ENCODE results near the gene CEP55. TPM values are rescaled to one million over a fixed set of nuclear protein-coding genes. Genes with fewer than 3 reads are reported as not detected.

The CEP55 gene
- total and polyA plus RNA-seq, 10 of the 15 experiments (the other 5 are each of a cell fraction or from before 2014, with no cell fraction given) = 14.6 to 83.6 (median 52.0) TPM

- POLR2A ChIA-PET = interaction anchor here (0.7 kb wide), 1 partner anchor 137 kb away, joined by 3 read pairs; no protein-coding TSS in a partner anchor
- TF ChIP-seq, protein P1, sequence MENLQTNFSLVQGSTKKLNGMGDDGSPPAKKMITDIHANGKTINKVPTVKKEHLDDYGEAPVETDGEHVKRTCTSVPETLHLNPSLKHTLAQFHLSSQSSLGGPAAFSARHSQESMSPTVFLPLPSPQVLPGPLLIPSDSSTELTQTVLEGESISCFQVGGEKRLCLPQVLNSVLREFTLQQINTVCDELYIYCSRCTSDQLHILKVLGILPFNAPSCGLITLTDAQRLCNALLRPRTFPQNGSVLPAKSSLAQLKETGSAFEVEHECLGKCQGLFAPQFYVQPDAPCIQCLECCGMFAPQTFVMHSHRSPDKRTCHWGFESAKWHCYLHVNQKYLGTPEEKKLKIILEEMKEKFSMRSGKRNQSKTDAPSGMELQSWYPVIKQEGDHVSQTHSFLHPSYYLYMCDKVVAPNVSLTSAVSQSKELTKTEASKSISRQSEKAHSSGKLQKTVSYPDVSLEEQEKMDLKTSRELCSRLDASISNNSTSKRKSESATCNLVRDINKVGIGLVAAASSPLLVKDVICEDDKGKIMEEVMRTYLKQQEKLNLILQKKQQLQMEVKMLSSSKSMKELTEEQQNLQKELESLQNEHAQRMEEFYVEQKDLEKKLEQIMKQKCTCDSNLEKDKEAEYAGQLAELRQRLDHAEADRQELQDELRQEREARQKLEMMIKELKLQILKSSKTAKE (IDR thresholded peaks at IDR 0.05; ENCODE audit: low read depth, poor library complexity, severe bottlenecking) = no peak
- TF ChIP-seq ETV6 (conservative IDR thresholded peaks at IDR 0.05 in 1 of 2, IDR thresholded peaks at IDR 0.05 in 1 of 2; ENCODE audit: borderline replicate concordance in 1 of 2, low read depth in 1 of 2) (no peak), RCOR1 (conservative IDR thresholded peaks at IDR 0.05; ENCODE audit: low read depth, low read length) (no peak), RB1 (IDR thresholded peaks at IDR 0.05; ENCODE audit: borderline replicate concordance) (no peak), TCF7 (IDR thresholded peaks at IDR 0.05; ENCODE audit: borderline replicate concordance) (no peak), MYB (IDR thresholded peaks at IDR 0.05; ENCODE audit: borderline replicate concordance, low read depth, low read length) (no peak), ZBTB4 (CRISPR knock-in tag; IDR thresholded peaks at IDR 0.05) (no peak), SIX5 (IDR thresholded peaks at IDR 0.05; ENCODE audit: low read depth, low read length, severe bottlenecking) (no peak), HCFC1 (IDR thresholded peaks at IDR 0.05; ENCODE audit: low read length) (no peak), POLR2AphosphoS2 (IDR thresholded peaks at IDR 0.05; ENCODE audit: low read depth, low read length) (no peak)
- TF ChIP-seq, protein P2, sequence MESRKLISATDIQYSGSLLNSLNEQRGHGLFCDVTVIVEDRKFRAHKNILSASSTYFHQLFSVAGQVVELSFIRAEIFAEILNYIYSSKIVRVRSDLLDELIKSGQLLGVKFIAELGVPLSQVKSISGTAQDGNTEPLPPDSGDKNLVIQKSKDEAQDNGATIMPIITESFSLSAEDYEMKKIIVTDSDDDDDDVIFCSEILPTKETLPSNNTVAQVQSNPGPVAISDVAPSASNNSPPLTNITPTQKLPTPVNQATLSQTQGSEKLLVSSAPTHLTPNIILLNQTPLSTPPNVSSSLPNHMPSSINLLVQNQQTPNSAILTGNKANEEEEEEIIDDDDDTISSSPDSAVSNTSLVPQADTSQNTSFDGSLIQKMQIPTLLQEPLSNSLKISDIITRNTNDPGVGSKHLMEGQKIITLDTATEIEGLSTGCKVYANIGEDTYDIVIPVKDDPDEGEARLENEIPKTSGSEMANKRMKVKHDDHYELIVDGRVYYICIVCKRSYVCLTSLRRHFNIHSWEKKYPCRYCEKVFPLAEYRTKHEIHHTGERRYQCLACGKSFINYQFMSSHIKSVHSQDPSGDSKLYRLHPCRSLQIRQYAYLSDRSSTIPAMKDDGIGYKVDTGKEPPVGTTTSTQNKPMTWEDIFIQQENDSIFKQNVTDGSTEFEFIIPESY (IDR thresholded peaks at IDR 0.05) = no peak
- TF ChIP-seq, protein P3, sequence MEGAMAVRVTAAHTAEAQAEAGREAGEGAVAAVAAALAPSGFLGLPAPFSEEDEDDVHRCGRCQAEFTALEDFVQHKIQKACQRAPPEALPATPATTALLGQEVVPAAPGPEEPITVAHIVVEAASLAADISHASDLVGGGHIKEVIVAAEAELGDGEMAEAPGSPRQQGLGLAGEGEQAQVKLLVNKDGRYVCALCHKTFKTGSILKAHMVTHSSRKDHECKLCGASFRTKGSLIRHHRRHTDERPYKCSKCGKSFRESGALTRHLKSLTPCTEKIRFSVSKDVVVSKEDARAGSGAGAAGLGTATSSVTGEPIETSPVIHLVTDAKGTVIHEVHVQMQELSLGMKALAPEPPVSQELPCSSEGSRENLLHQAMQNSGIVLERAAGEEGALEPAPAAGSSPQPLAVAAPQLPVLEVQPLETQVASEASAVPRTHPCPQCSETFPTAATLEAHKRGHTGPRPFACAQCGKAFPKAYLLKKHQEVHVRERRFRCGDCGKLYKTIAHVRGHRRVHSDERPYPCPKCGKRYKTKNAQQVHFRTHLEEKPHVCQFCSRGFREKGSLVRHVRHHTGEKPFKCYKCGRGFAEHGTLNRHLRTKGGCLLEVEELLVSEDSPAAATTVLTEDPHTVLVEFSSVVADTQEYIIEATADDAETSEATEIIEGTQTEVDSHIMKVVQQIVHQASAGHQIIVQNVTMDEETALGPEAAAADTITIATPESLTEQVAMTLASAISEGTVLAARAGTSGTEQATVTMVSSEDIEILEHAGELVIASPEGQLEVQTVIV (IDR thresholded peaks at IDR 0.05; ENCODE audit: borderline replicate concordance, partially characterized antibody) = no peak
Measured at GRCh38 chr10:93542358-93542791, 46.0 kb downstream of the CEP55 start.

More at GRCh38 chr10:93542358-93542791, 46.0 kb downstream of the CEP55 start:
- Histone ChIP-seq H3K9me3 (replicated peaks; ENCODE audit: control insufficient read depth, insufficient read depth, low read length) (no peaks in the 10 kb centered on the region), H3K79me2 (ENCODE audit: control insufficient read depth, insufficient read depth, low read length) (no peaks in the 10 kb centered on the region), H2AFZ (ENCODE audit: control insufficient read depth, low read depth, low read length) (no peak overlapping the region), H3K9ac (ENCODE audit: control insufficient read depth, insufficient read depth, low read length) (no peak overlapping the region), H3K4me3 (no peak overlapping the region), H3K27ac (ENCODE audit: control insufficient read depth, insufficient read depth) (no peak overlapping the region), H3K27me3 (replicated peaks in 1 of 2; ENCODE audit: control insufficient read depth in 2 of 2, insufficient read depth in 2 of 2, low read length in 1 of 2) (no peaks in the 10 kb centered on the region), H4K20me1 (ENCODE audit: control insufficient read depth, insufficient read depth) (no peaks in the 10 kb centered on the region), H3K4me1 (ENCODE audit: control insufficient read depth, insufficient read depth, low read length) (no peaks in the 10 kb centered on the region), H3K4me2 (ENCODE audit: control insufficient read depth, insufficient read depth) (no peak overlapping the region), H3K36me3 (ENCODE audit: control insufficient read depth in 2 of 2, insufficient read depth in 2 of 2, low read length in 1 of 2) (no peaks in the 10 kb centered on the region)
- FAIRE-seq (no peak), DNase-seq (ENCODE audit: low read depth, low spot score) (no peak), ATAC-seq (no peak)
- 31% methylated on average over 10 of the region's 10 CpGs for WGBS (ENCODE audit: insufficient coverage, insufficient replicate concordance, low lambda C conversion rate, missing lambda C conversion rate)
- RAD21 ChIA-PET (ENCODE audit: unreplicated experiment) = interaction anchor here (0.8 to 1.1 kb wide), 3 partner anchors 12 to 780 kb away, joined by 3 to 4 read pairs (median 4); no protein-coding TSS in a partner anchor
- in situ Hi-C loops (cut with MboI) (no loop called here), intact Hi-C loops (cut with micrococcal nuclease; ENCODE audit: unreplicated experiment) (no loop called here)
- CTCF ChIA-PET = interaction anchor here (0.6 to 1.5 kb wide), 9 partner anchors 8 to 1008 kb away, joined by 3 to 5 read pairs (median 3); no protein-coding TSS in a partner anchor
- SMC1A ChIA-PET (ENCODE audit: uncharacterized antibody, unreplicated experiment) = interaction anchor here (0.6 to 1.4 kb wide), 2 partner anchors 138 to 274 kb away, joined by 3 read pairs; no protein-coding TSS in a partner anchor
- BruUV-seq (replicated peaks) = no TSS peak

All from GM12878 (cell line).